NCI-H187 (cell line): ENCODE measurements around the gene CREBBP.

Experiments used
- DNase-seq, 2 experiments: peaks; one replicate each; lab custom pipeline; 2025; lab: John Stamatoyannopoulos, UW

The CREBBP gene

GRCh38 chr16:3767333-3767986 lies 113.1 kb downstream of the CREBBP start:
- no peak for DNase-seq

- DNase-seq: no peak
Observed at GRCh38 chr16:3766177-3766576, 114.3 kb downstream of the CREBBP start.

GRCh38 chr16:3764409-3764808 lies 116.1 kb downstream of the CREBBP start:
- no peak for DNase-seq

DNA sequence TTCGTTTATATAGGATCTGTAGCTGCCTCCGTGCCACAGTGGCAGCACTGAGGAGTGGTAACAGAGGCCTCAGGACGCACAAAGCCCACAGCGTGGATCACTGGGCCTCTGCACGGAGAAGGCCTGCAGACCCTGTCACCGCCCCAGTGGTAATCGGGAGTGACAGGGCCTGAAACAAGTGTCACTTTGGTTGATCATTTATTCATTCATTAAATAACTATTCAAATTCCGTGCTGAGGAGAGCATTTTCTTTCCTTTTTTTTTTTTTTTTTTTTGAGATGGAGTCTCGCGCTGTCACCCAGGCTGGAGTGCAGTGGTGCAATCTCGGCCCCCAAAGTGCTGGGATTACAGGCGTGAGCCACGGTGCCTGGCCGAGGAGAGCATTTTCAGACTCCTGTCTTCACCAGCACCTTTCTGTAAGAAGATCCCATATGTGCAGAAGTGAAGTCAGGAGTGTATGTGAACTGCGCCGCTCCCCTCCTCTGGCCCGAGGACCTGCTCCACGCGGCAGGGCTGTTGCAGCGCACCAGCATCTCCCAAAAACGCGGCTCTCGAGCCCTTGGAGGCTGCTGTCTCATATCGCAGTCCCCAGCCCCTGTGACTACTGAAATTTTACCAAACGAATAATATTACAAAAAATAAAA lies 118.3 kb downstream of the CREBBP start:
- no peak for DNase-seq

GRCh38 chr16:3761375-3762106 lies 119.0 kb downstream of the CREBBP start:
- no peak for DNase-seq

DNA sequence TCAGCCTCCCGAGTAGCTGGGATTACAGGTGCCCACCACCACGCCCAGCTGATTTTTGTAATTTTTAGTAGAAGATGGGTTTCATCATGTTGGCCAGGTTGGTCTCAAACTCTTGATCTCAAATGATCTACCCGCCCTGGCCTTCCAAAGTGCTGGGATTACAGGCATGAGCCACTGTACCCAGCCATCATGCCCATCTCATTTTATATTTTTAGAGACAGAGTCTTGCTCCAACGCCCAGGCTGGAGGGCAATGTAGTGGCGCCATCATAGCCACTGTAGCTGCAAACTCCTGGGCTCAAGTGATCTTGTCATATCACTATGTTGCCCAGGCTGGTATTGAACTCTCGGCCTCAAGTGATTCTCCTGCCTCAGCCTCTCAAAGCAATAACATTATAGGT lies 120.0 kb downstream of the CREBBP start:
- no peak for DNase-seq

DNA sequence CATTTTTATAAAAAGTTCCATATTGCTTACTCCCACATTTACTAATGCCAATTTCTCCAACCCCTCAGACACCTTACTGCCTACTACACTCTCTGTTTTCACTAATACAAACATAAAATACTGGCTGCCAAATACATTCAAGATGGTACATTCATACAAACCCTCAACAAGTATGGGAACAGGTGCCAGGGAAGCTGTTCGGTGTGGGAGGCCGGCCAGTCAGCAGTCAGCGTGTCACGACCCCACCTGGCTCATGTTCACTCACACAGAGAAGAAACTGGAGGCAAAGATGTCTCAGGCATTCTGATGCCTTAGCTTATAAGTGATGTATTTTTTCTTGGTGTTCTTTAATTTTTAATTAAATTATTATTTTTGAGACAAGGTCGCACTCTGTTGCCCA lies 120.8 kb downstream of the CREBBP start:
- DNase-seq: no peak

- DNase-seq: no peak
Observed at GRCh38 chr16:3756113-3756512, 124.4 kb downstream of the CREBBP start.

- no peak for DNase-seq
Observed at GRCh38 chr16:3755249-3755648, 125.3 kb downstream of the CREBBP start.

DNA sequence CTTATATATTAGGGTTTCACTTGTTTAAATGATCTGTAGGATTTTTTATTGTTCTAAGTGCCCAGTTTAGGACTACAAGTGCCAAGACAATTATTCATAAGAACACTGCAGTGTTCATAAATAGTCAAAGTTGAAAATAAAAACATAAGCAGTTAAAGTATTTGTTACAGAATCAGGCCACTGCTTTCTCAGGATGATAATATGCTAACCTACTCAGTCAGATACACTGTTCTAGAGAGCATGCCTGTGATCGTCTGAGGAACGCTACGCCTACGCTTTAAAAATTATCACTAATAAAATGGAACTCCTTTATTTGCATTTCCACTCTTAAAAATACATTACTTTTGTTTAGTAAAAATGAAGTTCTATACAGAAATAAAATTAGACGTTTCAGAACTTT lies 125.7 kb downstream of the CREBBP start:
- DNase-seq: no peak

GRCh38 chr16:3754081-3754703 lies 126.3 kb downstream of the CREBBP start:
- DNase-seq: no peak

- no peak for DNase-seq
Observed at GRCh38 chr16:3752984-3753383, 127.5 kb downstream of the CREBBP start.

DNA sequence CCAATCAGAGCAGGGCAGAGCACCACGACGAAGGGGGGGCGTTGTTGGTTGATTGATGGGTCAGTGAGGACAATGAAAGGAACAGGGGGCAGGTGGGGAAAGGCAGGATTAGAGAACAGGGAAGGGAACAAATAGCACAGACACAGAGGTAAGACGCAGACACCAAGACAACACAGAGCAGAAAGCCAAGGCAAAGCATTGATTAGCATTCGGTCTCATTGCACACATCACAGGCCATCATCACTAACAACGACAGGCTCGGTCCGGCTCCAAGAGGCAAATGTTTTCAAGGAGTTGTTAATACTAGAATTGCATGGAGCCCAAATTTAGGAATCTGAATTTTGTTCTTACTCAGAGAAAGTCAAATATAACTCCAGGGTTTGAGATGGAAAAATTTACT lies 128.6 kb downstream of the CREBBP start:
- DNase-seq: no peak

GRCh38 chr16:3748307-3748706 lies 132.2 kb downstream of the CREBBP start:
- no peak for DNase-seq

GRCh38 chr16:3745751-3746355 lies 134.7 kb downstream of the CREBBP start:
- DNase-seq: no peak

DNA sequence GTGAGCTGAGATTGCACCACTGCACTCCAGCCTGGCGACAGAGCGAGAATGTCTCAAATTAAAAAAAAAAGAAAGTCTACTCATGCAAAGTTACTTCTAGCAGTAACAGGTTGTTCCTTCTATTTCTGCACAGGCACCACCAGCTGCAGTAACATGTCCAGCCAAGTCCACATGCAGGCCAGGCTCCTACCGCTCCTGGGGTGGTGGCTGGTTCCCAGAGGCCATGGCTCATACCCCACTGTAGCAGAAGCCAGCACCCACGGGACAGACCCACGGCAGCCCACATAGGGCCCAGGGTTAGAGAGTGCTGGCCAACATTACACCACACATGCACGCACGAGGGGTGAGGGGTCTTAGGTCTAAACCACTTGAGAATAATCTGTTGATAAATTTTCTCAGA lies 136.5 kb downstream of the CREBBP start:
- no peak for DNase-seq

DNA sequence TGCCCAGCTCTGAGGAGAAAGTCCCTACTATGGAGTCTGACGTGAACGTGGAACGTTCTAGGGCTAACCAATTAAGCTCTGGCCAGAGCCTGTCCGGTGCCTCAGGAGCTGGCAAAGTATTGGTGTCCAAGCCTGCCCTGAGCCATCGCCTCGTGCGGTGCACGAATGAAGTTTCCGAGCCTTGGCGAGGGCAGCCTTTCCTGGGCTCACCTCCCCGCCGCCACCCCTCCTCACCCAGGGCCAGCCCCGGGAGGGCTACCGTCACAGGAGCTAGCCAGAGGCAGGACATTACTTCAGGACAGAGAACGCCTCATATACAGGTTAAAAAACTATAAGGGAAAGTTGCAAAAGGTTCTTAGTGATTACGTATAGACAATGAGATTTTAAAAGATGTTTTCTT lies 139.6 kb downstream of the CREBBP start:
- no peak for DNase-seq

GRCh38 chr16:3740186-3740585 lies 140.3 kb downstream of the CREBBP start:
- DNase-seq: no peak

- DNase-seq: no peak
Observed at GRCh38 chr16:3739636-3740035, 140.9 kb downstream of the CREBBP start.

DNA sequence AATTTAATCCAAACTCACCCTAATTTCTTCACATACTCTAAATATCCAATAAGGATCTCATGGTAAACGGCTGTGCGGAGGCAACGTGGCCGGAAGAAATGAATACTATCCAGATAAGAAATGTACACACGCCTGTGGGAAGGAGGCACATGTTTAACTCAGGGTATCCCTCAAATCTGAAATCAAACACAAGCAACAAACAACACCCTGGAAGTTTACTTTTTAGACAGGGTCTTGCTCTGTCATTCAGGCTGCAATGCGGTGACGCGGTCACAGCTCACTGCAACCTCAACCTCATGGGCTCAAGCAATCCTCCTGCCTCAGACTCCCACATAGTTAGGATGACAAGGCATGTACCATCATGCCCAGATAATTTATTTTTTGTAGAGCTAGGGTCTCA lies 142.0 kb downstream of the CREBBP start:
- no peak for DNase-seq

GRCh38 chr16:3738128-3738527 lies 142.4 kb downstream of the CREBBP start:
- no peak for DNase-seq

GRCh38 chr16:3737181-3737580 lies 143.3 kb downstream of the CREBBP start:
- no peak for DNase-seq
